GM18870 (cell line): ENCODE data around the gene SBNO1.
"Not testable (repeated sequence)": the region's sequence is repeated elsewhere in the genome, so short reads cannot be mapped to it uniquely, and the experiment has no call there.

Experiments
- ATAC-seq: cut with Tn5 transposase; IDR thresholded peaks from one replicate; pipeline ENCODE4 v1.9.1; 2021; ENCODE audit warnings: moderate library complexity; ENCODE audit not compliant: unreplicated experiment

Gene SBNO1

GRCh38 chr12:123364532-123365024 lies at the start of gene SBNO1:
Gene SBNO1, minus strand, starts transcription at chr12:123364847. Its CDS starts 14,406 bp downstream, at chr12:123350441.
- no peak for ATAC-seq

DNA sequence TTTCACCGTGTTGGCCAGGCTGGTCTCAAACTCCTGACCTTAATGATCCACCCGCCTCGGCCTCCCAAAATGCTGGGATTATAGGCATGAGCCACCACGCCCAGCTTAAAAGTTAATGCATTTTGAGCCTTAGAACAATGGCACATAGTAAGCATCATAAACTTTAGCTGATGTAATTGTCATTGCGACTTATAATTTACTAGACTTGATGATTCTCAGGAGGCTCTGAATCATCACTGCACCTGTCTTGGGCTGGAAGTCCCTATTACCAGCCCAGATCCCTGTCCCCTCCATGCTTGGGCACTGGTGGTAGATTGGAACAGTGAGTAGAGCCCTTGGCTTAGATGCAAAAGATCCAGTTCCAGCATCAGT lies 45.4 kb upstream of the SBNO1 start:
- ATAC-seq = no peak

DNA sequence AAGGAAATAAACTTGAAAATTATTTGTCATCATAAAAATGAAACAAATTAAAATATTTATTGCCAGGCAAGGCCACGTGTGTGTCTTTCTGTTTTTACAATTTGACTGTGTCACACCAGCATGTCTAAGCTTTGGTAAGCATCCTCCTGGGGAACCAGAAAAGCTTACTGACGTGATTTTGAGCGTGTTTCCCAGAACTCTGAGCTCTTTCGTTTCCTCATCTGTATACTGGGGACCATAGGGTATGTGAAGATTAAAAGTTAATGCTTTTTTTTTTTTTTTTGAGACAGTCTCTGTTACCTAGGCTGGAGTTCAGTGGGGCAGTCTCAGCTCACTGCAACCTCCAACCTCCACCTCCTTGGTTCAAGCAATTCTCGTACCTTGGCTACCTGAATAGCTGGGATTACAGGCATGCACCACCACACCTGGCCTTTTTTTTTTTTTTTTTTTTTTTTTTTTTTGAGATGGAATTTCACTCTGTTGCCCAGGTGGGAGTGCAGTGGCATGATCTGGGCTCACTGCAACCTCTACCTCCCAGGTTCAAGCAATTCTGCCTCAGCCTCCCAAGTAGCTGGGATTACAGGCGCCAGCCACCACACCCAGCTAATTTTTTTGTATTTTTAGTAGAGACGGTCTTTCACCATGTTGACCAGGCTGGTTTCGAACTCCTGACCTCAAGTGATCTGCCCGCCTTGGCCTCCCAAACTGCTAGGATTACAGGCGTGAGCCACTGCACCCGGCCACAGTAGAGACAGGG lies 44.8 kb upstream of the SBNO1 start:
- ATAC-seq = not testable (repeated sequence)

DNA sequence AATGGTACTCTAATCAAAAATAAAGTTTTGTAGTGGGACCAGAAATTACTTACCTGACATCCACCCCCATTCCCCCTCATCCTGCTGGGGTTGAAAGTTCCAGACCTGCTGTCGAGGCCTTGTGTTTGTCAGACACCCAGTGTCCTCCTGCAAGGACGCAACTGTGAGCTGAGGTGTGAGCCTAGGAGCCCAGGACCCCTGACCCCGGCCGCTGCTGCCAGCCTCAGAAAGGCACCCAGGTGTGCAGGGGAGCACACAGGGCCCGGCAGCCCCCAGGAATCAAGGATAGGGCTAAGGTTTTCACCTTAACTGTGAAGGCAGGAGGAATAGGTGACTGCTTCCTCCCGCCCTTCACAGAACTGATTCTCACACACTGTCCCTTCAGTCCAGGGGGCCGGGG lies 44.0 kb upstream of the SBNO1 start:
- not testable (repeated sequence) for ATAC-seq

- ATAC-seq = not testable (repeated sequence)
Observed at GRCh38 chr12:123407934-123408333, 43.3 kb upstream of the SBNO1 start.

DNA sequence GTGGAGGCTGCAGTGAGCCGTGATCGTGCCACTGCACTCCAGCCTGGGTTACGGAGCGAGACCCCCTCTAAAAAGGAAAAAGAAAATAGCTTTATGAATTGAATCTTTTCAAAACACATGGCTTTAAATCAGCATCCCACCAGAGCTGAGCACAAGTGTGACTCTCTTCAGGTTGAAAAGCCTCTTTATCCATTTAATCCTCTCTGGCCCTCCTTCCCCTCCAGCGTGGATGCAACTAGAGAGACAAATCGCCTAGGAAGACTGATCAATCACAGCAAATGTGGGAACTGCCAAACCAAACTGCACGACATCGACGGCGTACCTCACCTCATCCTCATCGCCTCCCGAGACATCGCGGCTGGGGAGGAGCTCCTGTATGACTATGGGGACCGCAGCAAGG lies 42.6 kb upstream of the SBNO1 start:
- not testable (repeated sequence) for ATAC-seq

DNA sequence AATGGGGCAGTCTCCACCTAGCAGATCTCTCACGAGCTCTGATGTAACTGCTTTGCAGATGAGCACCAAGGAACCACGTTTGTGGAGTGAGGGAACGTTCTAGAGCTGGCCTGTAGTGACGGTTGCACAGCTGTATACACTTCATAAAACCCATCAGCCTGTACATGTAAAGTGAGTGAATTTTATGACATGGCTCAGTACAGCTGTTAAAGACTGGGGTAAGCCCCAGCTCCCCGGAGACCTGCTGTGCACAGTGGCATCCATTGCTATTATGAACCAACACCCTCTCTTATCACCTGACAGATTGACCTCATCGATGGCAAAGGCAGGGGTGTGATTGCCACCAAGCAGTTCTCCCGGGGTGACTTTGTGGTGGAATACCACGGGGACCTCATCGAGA lies 39.9 kb upstream of the SBNO1 start:
- no peak for ATAC-seq

GRCh38 chr12:123401753-123402683 lies 37.4 kb upstream of the SBNO1 start:
- no peak for ATAC-seq

GRCh38 chr12:123399255-123399617 lies 34.6 kb upstream of the SBNO1 start:
- no peak for ATAC-seq

- no peak for ATAC-seq
Observed at GRCh38 chr12:123398550-123399254, 34.1 kb upstream of the SBNO1 start.

- no peak for ATAC-seq
Observed at GRCh38 chr12:123398177-123398549, 33.5 kb upstream of the SBNO1 start.

GRCh38 chr12:123397400-123397799 lies 32.8 kb upstream of the SBNO1 start:
- no peak for ATAC-seq

- no peak for ATAC-seq
Observed at GRCh38 chr12:123396954-123397353, 32.3 kb upstream of the SBNO1 start.

DNA sequence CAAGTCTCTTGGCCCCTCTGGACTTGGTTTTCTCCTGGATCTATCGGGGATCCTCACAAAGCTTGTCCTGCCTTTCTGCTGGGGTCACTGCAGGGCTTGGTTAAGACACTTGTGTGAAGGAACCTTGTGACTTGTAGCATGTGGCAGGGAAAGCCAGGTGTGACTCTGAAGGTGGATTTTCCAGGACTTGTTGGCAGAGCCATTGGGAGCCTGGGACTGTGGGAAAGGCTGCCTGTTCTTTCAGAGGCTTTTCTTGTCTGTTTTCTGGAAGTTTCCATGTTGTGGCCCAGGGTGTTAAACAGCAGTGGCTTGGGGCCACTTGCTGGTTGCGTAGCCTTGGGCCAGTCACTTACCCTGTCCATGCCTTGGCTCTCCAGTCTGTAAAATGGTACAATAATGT lies 31.9 kb upstream of the SBNO1 start:
- ATAC-seq = no peak

DNA sequence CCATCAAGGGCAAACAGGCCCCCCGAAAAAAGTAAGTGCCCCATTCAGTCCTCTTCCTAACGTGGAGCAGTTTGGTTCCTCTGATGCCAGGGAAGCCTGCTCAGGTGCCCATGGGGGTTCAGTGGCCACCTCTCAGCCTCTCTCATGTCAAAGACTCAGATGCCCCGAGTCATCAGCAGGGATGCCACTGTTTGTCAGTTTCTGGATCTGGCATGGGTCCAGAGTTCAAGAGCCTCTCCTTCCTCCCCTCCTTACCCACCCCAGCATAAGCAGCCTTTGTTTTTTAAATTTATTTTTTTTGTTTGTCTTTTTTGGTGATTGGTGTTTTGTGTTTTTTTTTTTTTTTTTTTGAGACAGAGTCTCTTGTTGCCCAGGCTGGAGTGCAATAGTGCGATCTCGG lies 30.6 kb upstream of the SBNO1 start:
- no peak for ATAC-seq

DNA sequence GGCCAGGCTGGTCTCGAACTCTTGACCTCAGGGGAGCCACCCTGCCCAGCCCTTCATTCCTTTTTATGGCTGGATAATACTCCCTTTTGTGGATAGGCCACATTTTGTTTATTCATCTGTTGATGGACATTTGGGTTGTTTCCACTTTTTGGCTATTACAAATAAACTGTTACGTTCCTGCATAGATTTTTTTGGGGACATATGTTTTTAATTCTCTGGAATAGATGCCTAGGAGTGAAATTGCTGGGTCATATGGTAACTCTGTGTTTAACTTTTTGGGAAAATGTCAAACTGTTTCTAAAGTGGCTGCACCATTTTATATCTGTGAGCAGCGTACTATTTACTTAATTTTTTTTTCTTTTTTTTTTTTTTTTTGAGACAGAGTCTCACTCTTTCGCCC lies 29.1 kb upstream of the SBNO1 start:
- ATAC-seq = no peak

GRCh38 chr12:123391546-123392343 lies 27.1 kb upstream of the SBNO1 start:
- ATAC-seq = no peak

- ATAC-seq = no peak
Observed at GRCh38 chr12:123390498-123391426, 26.1 kb upstream of the SBNO1 start.

- ATAC-seq = no peak
Observed at GRCh38 chr12:123389560-123390351, 25.1 kb upstream of the SBNO1 start.
